Activated CD4-positive, alpha-beta memory T cell treated with anti-CD3 and anti-CD28 coated beads, Interleukin-2, amount 10 ng/mL, durations not matched to agents 7 days and 5 days (primary cell): ENCODE results near the gene TTLL8. TPM values are rescaled to one million over a fixed set of nuclear protein-coding genes. Genes with fewer than 3 reads are reported as not detected.

Experiments used
- CTCF ChIA-PET: fragments of 350-600 bp; sonication (Branson Sonifier 250); formaldehyde crosslinking; loops from one replicate; lab custom pipeline; 2021; ENCODE audit warnings: antibody characterized with exemption, inconsistent platforms; lab: Charles Lee
- POLR2A ChIA-PET: fragments of 350-600 bp; sonication (Branson Sonifier 250); formaldehyde crosslinking; loops from one replicate; lab custom pipeline; 2021; ENCODE audit warnings: antibody characterized with exemption; lab: Charles Lee
- DNase-seq: peaks from one replicate; pipeline ENCODE4 v3.0.0-alpha.2; 2020
- H3K27ac Mint-ChIP-seq: one replicate; pipeline ENCODE4 v1.8.0; 2021; ENCODE audit warnings: mild to moderate bottlenecking, mixed read lengths
- H3K27me3 Mint-ChIP-seq: one replicate; pipeline ENCODE4 v1.8.0; 2021; ENCODE audit warnings: mixed read lengths
- H3K36me3 Mint-ChIP-seq: one replicate; pipeline ENCODE4 v1.8.0; 2021; ENCODE audit warnings: low read depth, mixed read lengths
- H3K4me1 Mint-ChIP-seq: one replicate; pipeline ENCODE4 v1.8.0; 2021; ENCODE audit warnings: mixed read lengths
- H3K4me3 Mint-ChIP-seq: one replicate; pipeline ENCODE4 v1.8.0; 2021; ENCODE audit warnings: mild to moderate bottlenecking, mixed read lengths
- H3K9me3 Mint-ChIP-seq: one replicate; pipeline ENCODE4 v1.8.0; 2021; ENCODE audit warnings: mixed read lengths
- total RNA-seq, 2 experiments: library from RNA; stranded (reverse); gene quantifications; one replicate each; pipeline ENCODE4 v1.2.3, GENCODE V29; 2021

Gene TTLL8
- total RNA-seq, 2 experiments from 2014 or later: not detected

- ChIA-PET CTCF (interaction anchor here (1.8 kb wide), 1 partner anchor 10 kb away, joined by 3 read pairs; no protein-coding TSS in a partner anchor), POLR2A (no interaction called here)
- no peaks in the 10 kb centered on the region for H3K4me1 Mint-ChIP-seq
- no peaks in the 10 kb centered on the region for H3K36me3 Mint-ChIP-seq
- no peaks in the 10 kb centered on the region for H3K9me3 Mint-ChIP-seq
- H3K27ac Mint-ChIP-seq: no peak overlapping the region
- no peak overlapping the region for H3K4me3 Mint-ChIP-seq
- H3K27me3 Mint-ChIP-seq: peaks cover 12% of the 10 kb centered on the region
- DNase-seq: no peak
Measured at GRCh38 chr22:50063589-50064393, 5.7 kb upstream of the TTLL8 start.

GRCh38 chr22:50062509-50063135 is 4.5 kb upstream of the TTLL8 start:
- ChIA-PET POLR2A (no interaction called here), CTCF (no interaction called here)
- Mint-ChIP-seq H3K27me3 (peaks cover 14% of the 10 kb centered on the region), H3K4me1 (no peaks in the 10 kb centered on the region), H3K36me3 (no peaks in the 10 kb centered on the region), H3K4me3 (no peak overlapping the region), H3K27ac (no peak overlapping the region), H3K9me3 (no peaks in the 10 kb centered on the region)
- DNase-seq: no peak

GRCh38 chr22:50061824-50062355 is 3.8 kb upstream of the TTLL8 start:
- Mint-ChIP-seq H3K4me1 (no peaks in the 10 kb centered on the region), H3K9me3 (no peaks in the 10 kb centered on the region), H3K27me3 (peaks cover 15% of the 10 kb centered on the region), H3K36me3 (no peaks in the 10 kb centered on the region), H3K27ac (no peak overlapping the region), H3K4me3 (no peak overlapping the region)
- CTCF ChIA-PET: no interaction called here
- no peak for DNase-seq
- POLR2A ChIA-PET: no interaction called here

GRCh38 chr22:50061141-50061823 is 3.2 kb upstream of the TTLL8 start:
- no peaks in the 10 kb centered on the region for H3K9me3 Mint-ChIP-seq
- peaks cover 15% of the 10 kb centered on the region for H3K27me3 Mint-ChIP-seq
- H3K27ac Mint-ChIP-seq: no peak overlapping the region
- no peak for DNase-seq
- ChIA-PET POLR2A (no interaction called here), CTCF (no interaction called here)
- no peaks in the 10 kb centered on the region for H3K36me3 Mint-ChIP-seq
- no peaks in the 10 kb centered on the region for H3K4me1 Mint-ChIP-seq
- H3K4me3 Mint-ChIP-seq: no peak overlapping the region

GRCh38 chr22:50060441-50061140 is 2.5 kb upstream of the TTLL8 start:
- H3K27ac Mint-ChIP-seq: no peak overlapping the region
- DNase-seq: no peak
- no peaks in the 10 kb centered on the region for H3K4me1 Mint-ChIP-seq
- ChIA-PET POLR2A (no interaction called here), CTCF (no interaction called here)
- no peaks in the 10 kb centered on the region for H3K9me3 Mint-ChIP-seq
- no peak overlapping the region for H3K4me3 Mint-ChIP-seq
- H3K36me3 Mint-ChIP-seq: no peaks in the 10 kb centered on the region
- H3K27me3 Mint-ChIP-seq: peaks cover 17% of the 10 kb centered on the region

GRCh38 chr22:50059881-50060262 is 1.8 kb upstream of the TTLL8 start:
- H3K27ac Mint-ChIP-seq: no peak overlapping the region
- H3K9me3 Mint-ChIP-seq: no peaks in the 10 kb centered on the region
- CTCF ChIA-PET: no interaction called here
- POLR2A ChIA-PET: no interaction called here
- no peaks in the 10 kb centered on the region for H3K4me1 Mint-ChIP-seq
- no peaks in the 10 kb centered on the region for H3K36me3 Mint-ChIP-seq
- peaks cover 17% of the 10 kb centered on the region for H3K27me3 Mint-ChIP-seq
- H3K4me3 Mint-ChIP-seq: no peak overlapping the region
- DNase-seq: no peak

- ChIA-PET CTCF (no interaction called here), POLR2A (no interaction called here)
- Mint-ChIP-seq H3K27me3 (peaks cover 17% of the 10 kb centered on the region), H3K36me3 (no peaks in the 10 kb centered on the region), H3K4me3 (no peak overlapping the region), H3K9me3 (no peaks in the 10 kb centered on the region), H3K27ac (no peak overlapping the region), H3K4me1 (no peaks in the 10 kb centered on the region)
- no peak for DNase-seq
Measured at GRCh38 chr22:50058906-50059880, 1.1 kb upstream of the TTLL8 start.

GRCh38 chr22:50057278-50058060 is 629 bp downstream of the TTLL8 start:
- POLR2A ChIA-PET: no interaction called here
- Mint-ChIP-seq H3K27ac (no peak overlapping the region), H3K9me3 (peaks cover 5% of the 10 kb centered on the region), H3K27me3 (peaks cover 17% of the 10 kb centered on the region), H3K36me3 (no peaks in the 10 kb centered on the region), H3K4me3 (no peak overlapping the region), H3K4me1 (no peaks in the 10 kb centered on the region)
- CTCF ChIA-PET: no interaction called here
- no peak for DNase-seq

- no peak overlapping the region for H3K4me3 Mint-ChIP-seq
- no peaks in the 10 kb centered on the region for H3K4me1 Mint-ChIP-seq
- H3K9me3 Mint-ChIP-seq: peaks cover 5% of the 10 kb centered on the region
- POLR2A ChIA-PET: no interaction called here
- no peaks in the 10 kb centered on the region for H3K36me3 Mint-ChIP-seq
- CTCF ChIA-PET: no interaction called here
- peaks cover 17% of the 10 kb centered on the region for H3K27me3 Mint-ChIP-seq
- no peak for DNase-seq
- H3K27ac Mint-ChIP-seq: no peak overlapping the region
Measured at GRCh38 chr22:50056214-50056972, 1.7 kb downstream of the TTLL8 start.

- Mint-ChIP-seq H3K27ac (no peak overlapping the region), H3K27me3 (peaks cover 10% of the 10 kb centered on the region), H3K4me3 (no peak overlapping the region), H3K36me3 (no peaks in the 10 kb centered on the region), H3K9me3 (peaks cover 5% of the 10 kb centered on the region), H3K4me1 (no peaks in the 10 kb centered on the region)
- ChIA-PET POLR2A (no interaction called here), CTCF (interaction anchor here (1.1 kb wide), 1 partner anchor 11 kb away, joined by 3 read pairs; no protein-coding TSS in a partner anchor)
- DNase-seq: no peak
Measured at GRCh38 chr22:50053861-50054260, 4.2 kb downstream of the TTLL8 start.

GRCh38 chr22:50051930-50052329 is 6.2 kb downstream of the TTLL8 start:
- CTCF ChIA-PET: no interaction called here

More at GRCh38 chr22:50051930-50052329, 6.2 kb downstream of the TTLL8 start:
- POLR2A ChIA-PET: no interaction called here
- DNase-seq: no peak
- peaks cover 5% of the 10 kb centered on the region for H3K9me3 Mint-ChIP-seq
- no peaks in the 10 kb centered on the region for H3K36me3 Mint-ChIP-seq
- H3K4me1 Mint-ChIP-seq: no peaks in the 10 kb centered on the region
- H3K4me3 Mint-ChIP-seq: no peak overlapping the region
- no peak overlapping the region for H3K27ac Mint-ChIP-seq
- H3K27me3 Mint-ChIP-seq: peaks cover 6% of the 10 kb centered on the region
